GM12872 (cell line): ENCODE data around the gene ATG2A.

Experiments
- CTCF ChIP-seq: IDR thresholded peaks from 3 replicates; pipeline ENCODE4 v1.5.1; 2011; ENCODE audit warnings: low read depth, mild to moderate bottlenecking, low read length, moderate library complexity; ENCODE audit not compliant: insufficient read depth

The ATG2A gene

GRCh38 chr11:64846998-64847666 lies 69.9 kb downstream of the ATG2A start:
- peak; percentile 90 for TF ChIP-seq CTCF

- no peak for TF ChIP-seq CTCF
Observed at GRCh38 chr11:64845129-64845775, 71.8 kb downstream of the ATG2A start.
